Spleen (tissue), 11 donors: Measurements from ENCODE around the gene SIRPA. TPM values are rescaled to one million over a fixed set of nuclear protein-coding genes. Genes with fewer than 3 reads are reported as not detected.

ENCODE experiments used
- DNase-seq: peaks from one replicate; pipeline ENCODE4 v3.0.0-alpha.2; 2020
- H3K27ac ChIP-seq, 8 donors: fragments of 200-600 bp; sonication (generic) in 7 of 8; 1 replicate in 4 of 8; 2 replicates in 4 of 8; pipeline versions ENCODE4 v1.5.0 to v1.8.0; 2016 to 2021; ENCODE audit warnings: inconsistent platforms in 4 of 8, mild to moderate bottlenecking in 4 of 8, moderate library complexity in 1 of 8
- H3K27me3 ChIP-seq, 7 donors: fragments of 200-600 bp; sonication (generic) in 6 of 7; replicated peaks in 1 of 7; 1 replicate in 4 of 7; 2 replicates in 3 of 7; pipeline versions ENCODE4 v1.5.0 to v1.8.0; 2016 to 2021; ENCODE audit warnings: inconsistent platforms in 3 of 7, mild to moderate bottlenecking in 1 of 7
- H3K36me3 ChIP-seq, 6 donors: fragments of 200-600 bp; sonication (generic) in 5 of 6; 1 replicate in 4 of 6; 2 replicates in 2 of 6; pipeline versions ENCODE4 v1.5.0 to v1.8.0; 2016 to 2021; ENCODE audit warnings: inconsistent platforms in 2 of 6
- H3K4me1 ChIP-seq, 6 donors: fragments of 200-600 bp; sonication (generic) in 5 of 6; 1 replicate in 3 of 6; 2 replicates in 3 of 6; pipeline versions ENCODE4 v1.5.0 to v1.8.0; 2016 to 2021; ENCODE audit warnings: inconsistent platforms in 3 of 6
- H3K4me3 ChIP-seq, 8 donors: fragments of 200-600 bp; sonication (generic) in 7 of 8; 1 replicate in 4 of 8; 2 replicates in 4 of 8; pipeline versions ENCODE4 v1.5.0 to v1.8.0; 2016 to 2021; ENCODE audit warnings: inconsistent platforms in 4 of 8, mild to moderate bottlenecking in 4 of 8, moderate library complexity in 2 of 8
- H3K9me3 ChIP-seq, 8 donors: fragments of 200-600 bp; sonication (generic) in 7 of 8; 1 replicate in 4 of 8; 2 replicates in 4 of 8; pipeline versions ENCODE4 v1.5.0 to v1.8.0; 2016 to 2021; ENCODE audit warnings: inconsistent platforms in 4 of 8
- POLR2A ChIP-seq, 3 donors: fragments of 450-650 bp; IDR thresholded peaks; one replicate each; pipeline ENCODE4 v1.5.1; 2017; ENCODE audit warnings: antibody characterized with exemption in 3 of 3, mild to moderate bottlenecking in 1 of 3
- POLR2AphosphoS5 ChIP-seq, 3 donors: sonication (generic); formaldehyde crosslinking; IDR thresholded peaks; one replicate each; pipeline ENCODE4 v1.5.1; 2017; ENCODE audit warnings: antibody characterized with exemption in 3 of 3
- WGBS, 5 donors: extraction: QIAGEN DNeasy Blood & Tissue Kit in 3 of 5; methylation state at CpG; one replicate each; pipeline versions ENCODE4 v1.1.5 to v1.1.7; 2013 to 2018; 5-methylcytosine and 5-hydroxymethylcytosine counted together
- intact Hi-C: fragments of 100-400 bp; cut with DNase I; formaldehyde crosslinking; loops from one replicate; pipeline ENCODE4 v1.15.0; 2023; ENCODE audit warnings: low total_unique reads
- polyA plus RNA-seq, 3 donors: library from polyadenylated mRNA; stranded (reverse); fragments of 200-250 nt; gene quantifications; one replicate each; pipeline ENCODE4 v1.2.1, GENCODE V29; 2013
- total RNA-seq, 7 donors: library from RNA; depleted of rRNA in 3 of 7; stranded (reverse); fragments of >200 nt in 3 of 7; fragmentation: NEBNext Ultra II Directional in 4 of 7; extraction: Animal tissue kit (Norgen Biotek cat#: 25700) in 4 of 7; gene quantifications; one replicate each; pipeline versions ENCODE4 v1.1.0 to v1.2.1, GENCODE V29; 2016 to 2021
- TF ChIP-seq, protein P1 (sequence below), 11 experiments: fragments of 200-600 bp in 7 of 11; fragments of 450-650 bp in 4 of 11; sonication (generic) in 4 of 11; IDR thresholded peaks in 8 of 11; conservative IDR thresholded peaks in 3 of 11; 1 replicate in 7 of 11; 2 replicates in 4 of 11; pipeline versions ENCODE4 v1.4.0 to v1.8.0; 2016 to 2021; ENCODE audit warnings: antibody characterized with exemption in 11 of 11, inconsistent platforms in 4 of 11, mild to moderate bottlenecking in 1 of 11
- donor health status: healthy with polysubstance abuse.
- donor health status: DM: no; HTN: no; CAD: no; lungs with moderate emphysema.
- donor health status: DM: no; HTN: no; CAD: no.
- donor health status: Bipolar disorder and iron deficiency.
- donor health status: healthy.
- donor health status: DM: no; HTN: no; CAD: no.
- donor health status: DM: yes; HTN: yes; CAD: no.

Gene SIRPA
- total and polyA plus RNA-seq, 10 donors: 9.8 to 104 (median 38.4) TPM

DNA sequence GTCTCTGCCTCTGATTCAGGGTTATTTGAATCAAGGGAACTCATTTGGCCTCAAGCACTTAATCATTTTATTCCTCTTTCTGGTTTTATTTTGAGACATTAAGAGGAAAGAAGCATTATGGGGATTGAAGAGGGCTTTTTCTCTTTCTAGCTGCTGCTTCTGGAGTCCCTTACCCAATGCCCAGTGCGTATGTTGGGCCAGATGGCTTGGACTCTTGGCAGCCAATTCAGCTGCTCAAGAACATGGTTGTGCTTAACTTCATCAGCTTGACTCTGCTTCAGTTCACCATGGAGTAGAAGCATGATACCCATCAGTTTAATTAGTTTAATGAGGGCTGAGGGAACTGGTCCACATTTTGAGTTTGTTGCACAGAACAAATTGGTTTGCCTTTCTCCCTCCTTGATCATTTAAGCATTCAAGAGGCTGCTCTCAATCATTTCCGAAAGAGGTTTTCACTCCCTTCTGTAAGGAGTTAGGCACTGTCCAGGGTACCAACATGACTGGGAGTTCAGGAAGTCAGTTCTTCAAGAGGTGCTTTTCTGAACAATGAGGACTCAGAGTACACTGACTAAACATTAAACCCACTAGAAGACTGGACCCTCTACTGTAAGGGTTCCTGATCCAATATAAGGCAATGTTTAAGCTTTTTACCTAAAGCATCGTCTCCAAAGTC lies 84.0 kb downstream of the SIRPA start:
- no peak overlapping the region for H3K4me3 ChIP-seq
- TF ChIP-seq, protein P1, sequence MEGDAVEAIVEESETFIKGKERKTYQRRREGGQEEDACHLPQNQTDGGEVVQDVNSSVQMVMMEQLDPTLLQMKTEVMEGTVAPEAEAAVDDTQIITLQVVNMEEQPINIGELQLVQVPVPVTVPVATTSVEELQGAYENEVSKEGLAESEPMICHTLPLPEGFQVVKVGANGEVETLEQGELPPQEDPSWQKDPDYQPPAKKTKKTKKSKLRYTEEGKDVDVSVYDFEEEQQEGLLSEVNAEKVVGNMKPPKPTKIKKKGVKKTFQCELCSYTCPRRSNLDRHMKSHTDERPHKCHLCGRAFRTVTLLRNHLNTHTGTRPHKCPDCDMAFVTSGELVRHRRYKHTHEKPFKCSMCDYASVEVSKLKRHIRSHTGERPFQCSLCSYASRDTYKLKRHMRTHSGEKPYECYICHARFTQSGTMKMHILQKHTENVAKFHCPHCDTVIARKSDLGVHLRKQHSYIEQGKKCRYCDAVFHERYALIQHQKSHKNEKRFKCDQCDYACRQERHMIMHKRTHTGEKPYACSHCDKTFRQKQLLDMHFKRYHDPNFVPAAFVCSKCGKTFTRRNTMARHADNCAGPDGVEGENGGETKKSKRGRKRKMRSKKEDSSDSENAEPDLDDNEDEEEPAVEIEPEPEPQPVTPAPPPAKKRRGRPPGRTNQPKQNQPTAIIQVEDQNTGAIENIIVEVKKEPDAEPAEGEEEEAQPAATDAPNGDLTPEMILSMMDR (IDR thresholded peaks at IDR 0.05 in 8 of 11, conservative IDR thresholded peaks at IDR 0.05 in 3 of 11): no peak
- TF ChIP-seq POLR2A (IDR thresholded peaks at IDR 0.05) (no peak), POLR2AphosphoS5 (IDR thresholded peaks at IDR 0.05) (no peak)
- no peaks in the 10 kb centered on the region for H3K4me1 ChIP-seq
- DNase-seq: no peak
- H3K9me3 ChIP-seq: no peaks in the 10 kb centered on the region
- intact Hi-C loops: no loop called here
- 46 to 80% (median 58%) methylated on average over 3 of the region's 3 CpGs for WGBS, 5 donors
- H3K27ac ChIP-seq: no peak overlapping the region
- H3K27me3 ChIP-seq: peaks cover 0 to 50% (median 10%) of the 10 kb centered on the region in 7 donors
- H3K36me3 ChIP-seq: no peaks in the 10 kb centered on the region

DNA sequence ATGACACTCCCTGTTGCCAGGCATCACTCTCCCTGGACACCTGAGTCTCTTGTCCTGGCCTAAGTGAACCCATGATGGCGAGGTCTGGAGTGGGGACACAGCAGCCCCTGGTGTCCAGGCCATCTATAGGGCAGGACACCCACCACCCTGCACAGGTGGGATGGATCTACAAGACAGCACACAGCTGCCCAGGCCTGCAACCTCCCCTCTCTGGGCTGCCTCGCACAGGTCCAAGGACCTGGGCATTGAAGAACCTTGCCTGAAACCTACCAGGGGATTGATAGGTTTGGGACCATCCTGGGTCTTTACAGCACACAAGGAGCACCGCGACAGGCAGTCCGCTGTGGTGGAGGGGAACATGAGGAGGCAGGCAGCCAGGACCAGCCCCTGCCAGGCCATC lies 87.5 kb downstream of the SIRPA start:
- Histone ChIP-seq H3K4me1 (no peaks in the 10 kb centered on the region), H3K36me3 (no peaks in the 10 kb centered on the region), H3K27ac (no peak overlapping the region), H3K9me3 (no peaks in the 10 kb centered on the region), H3K4me3 (no peak overlapping the region), H3K27me3 (peaks cover 0 to 76% (median 10%) of the 10 kb centered on the region in 7 donors)
- 78 to 89% (median 84%) methylated on average over 5 of the region's 5 CpGs for WGBS, 5 donors
- TF ChIP-seq, protein P1 (IDR thresholded peaks at IDR 0.05 in 8 of 11, conservative IDR thresholded peaks at IDR 0.05 in 3 of 11): no peak
- TF ChIP-seq POLR2AphosphoS5 (IDR thresholded peaks at IDR 0.05) (no peak), POLR2A (IDR thresholded peaks at IDR 0.05) (no peak)
- intact Hi-C loops: no loop called here
- no peak for DNase-seq

DNA sequence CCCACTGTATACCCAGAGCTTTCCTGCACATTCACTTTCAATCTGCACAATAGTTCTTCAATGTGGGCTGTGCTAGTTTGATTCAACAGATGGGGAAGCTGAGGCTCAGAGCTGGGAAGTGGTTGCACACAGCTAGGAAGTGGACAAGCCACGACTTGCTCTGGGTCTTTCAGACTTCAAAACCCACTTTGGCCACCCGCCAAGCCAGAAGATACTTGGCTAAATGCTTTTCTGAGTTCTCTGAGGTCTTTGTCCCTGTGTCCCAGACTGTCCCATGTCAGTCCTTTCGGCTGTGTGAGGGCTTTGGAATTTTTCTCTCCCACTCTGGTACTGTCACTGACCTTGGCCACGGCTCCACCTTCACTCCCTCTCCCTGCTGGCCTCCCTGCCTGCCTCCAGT lies 88.1 kb downstream of the SIRPA start:
- H3K4me1 ChIP-seq: no peaks in the 10 kb centered on the region
- DNase-seq: no peak
- H3K9me3 ChIP-seq: no peaks in the 10 kb centered on the region
- TF ChIP-seq POLR2AphosphoS5 (IDR thresholded peaks at IDR 0.05) (no peak), POLR2A (IDR thresholded peaks at IDR 0.05) (no peak)
- TF ChIP-seq, protein P1 (IDR thresholded peaks at IDR 0.05 in 8 of 11, conservative IDR thresholded peaks at IDR 0.05 in 3 of 11): no peak
- H3K27me3 ChIP-seq: peaks cover 0 to 76% (median 10%) of the 10 kb centered on the region in 7 donors
- intact Hi-C loops: no loop called here
- H3K27ac ChIP-seq: no peak overlapping the region
- WGBS, 5 donors: 33 to 58% (median 43%) methylated on average over 4 of the region's 4 CpGs
- no peak overlapping the region for H3K4me3 ChIP-seq
- no peaks in the 10 kb centered on the region for H3K36me3 ChIP-seq

DNA sequence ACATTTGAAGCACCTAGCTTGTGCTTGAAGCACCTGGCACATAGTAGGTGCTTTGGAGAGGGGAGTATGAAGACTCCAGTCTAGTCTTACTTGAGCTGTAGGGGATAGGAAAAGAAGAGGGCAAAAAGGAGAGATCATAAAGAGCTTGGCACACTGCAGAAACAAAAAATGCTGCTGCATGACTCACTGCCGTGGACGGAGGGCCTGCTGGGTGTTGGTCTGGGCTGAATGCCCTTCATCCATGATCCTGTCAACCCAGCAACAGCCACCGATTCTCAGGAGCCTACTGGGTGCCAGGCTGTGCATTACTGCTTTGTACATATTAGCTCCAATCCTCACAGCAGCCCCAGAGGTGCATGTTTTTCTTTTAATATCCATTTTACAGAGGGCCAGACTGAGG lies 92.6 kb downstream of the SIRPA start:
- Histone ChIP-seq H3K36me3 (no peaks in the 10 kb centered on the region), H3K4me3 (no peak overlapping the region), H3K9me3 (no peaks in the 10 kb centered on the region), H3K4me1 (no peaks in the 10 kb centered on the region), H3K27ac (no peak overlapping the region), H3K27me3 (peaks cover 0 to 75% (median 14%) of the 10 kb centered on the region in 7 donors)
- no peak for DNase-seq
- TF ChIP-seq, protein P1 (IDR thresholded peaks at IDR 0.05 in 8 of 11, conservative IDR thresholded peaks at IDR 0.05 in 3 of 11): no peak
- TF ChIP-seq POLR2A (IDR thresholded peaks at IDR 0.05): no peak
- TF ChIP-seq POLR2AphosphoS5 (IDR thresholded peaks at IDR 0.05): no peak
- WGBS, 5 donors: 59 to 76% (median 67%) methylated on average over 3 of the region's 3 CpGs
- intact Hi-C loops: no loop called here

Other genes starting within 250 kb of the SIRPA start
- gene SIRPG, start 237.6 kb upstream of the SIRPA start, total RNA-seq: 10 to 100 TPM in 3 of 7 donors, 1 to 10 TPM in 4; 5.1 to 13.2 (median 8.9) TPM
- 10 to 100 TPM in 1 of 3 donors, 1 to 10 TPM in 2; 5.2 to 13.6 (median 9.0) TPM for gene SIRPG, start 237.6 kb upstream of the SIRPA start, polyA plus RNA-seq
- not detected for gene PDYN, start 98.7 kb downstream of the SIRPA start, total RNA-seq
- gene PDYN, start 98.7 kb downstream of the SIRPA start, polyA plus RNA-seq: not detected
- gene STK35, start 206.4 kb downstream of the SIRPA start, total RNA-seq: 10 to 100 TPM; 12.1 to 25.4 (median 16.7) TPM
- 1 to 10 TPM; 1.8 to 4.7 (median 2.2) TPM for gene STK35, start 206.4 kb downstream of the SIRPA start, polyA plus RNA-seq